Suppressor macrophage treated with lipopolysaccharide for 4 hours (primary cell): ENCODE results near the gene CCNY.

ENCODE experiments used
- DNase-seq: peaks from one replicate; pipeline ENCODE4 v3.0.0-alpha.2; 2020

The CCNY gene

GRCh38 chr10:35458500-35459448 lies 122.5 kb downstream of the CCNY start:
- DNase-seq, result no peak

- no peak for DNase-seq
Measured at GRCh38 chr10:35459449-35459847, 123.1 kb downstream of the CCNY start.

GRCh38 chr10:35460852-35461460 lies 124.6 kb downstream of the CCNY start:
- no peak for DNase-seq

- no peak for DNase-seq
Measured at GRCh38 chr10:35462491-35462934, 126.2 kb downstream of the CCNY start.

GRCh38 chr10:35463105-35463867 lies 127.0 kb downstream of the CCNY start:
- DNase-seq, result no peak

- DNase-seq, result no peak
Measured at GRCh38 chr10:35463878-35464277, 127.6 kb downstream of the CCNY start.

- no peak for DNase-seq
Measured at GRCh38 chr10:35464825-35465456, 128.6 kb downstream of the CCNY start.

- DNase-seq, result no peak
Measured at GRCh38 chr10:35465673-35466072, 129.4 kb downstream of the CCNY start.

- no peak for DNase-seq
Measured at GRCh38 chr10:35466170-35466569, 129.9 kb downstream of the CCNY start.

- no peak for DNase-seq
Measured at GRCh38 chr10:35466661-35467060, 130.4 kb downstream of the CCNY start.

GRCh38 chr10:35467186-35467585 lies 130.9 kb downstream of the CCNY start:
- no peak for DNase-seq

- DNase-seq, result no peak
Measured at GRCh38 chr10:35470248-35470924, 134.1 kb downstream of the CCNY start.

GRCh38 chr10:35470925-35471315 lies 134.6 kb downstream of the CCNY start:
- DNase-seq, result no peak

GRCh38 chr10:35471435-35471834 lies 135.1 kb downstream of the CCNY start:
- DNase-seq, result no peak

- no peak for DNase-seq
Measured at GRCh38 chr10:35480142-35480541, 143.8 kb downstream of the CCNY start.

- DNase-seq, result no peak
Measured at GRCh38 chr10:35481413-35481812, 145.1 kb downstream of the CCNY start.

- peak; percentile 39 for DNase-seq
Measured at GRCh38 chr10:35486297-35486990, 150.1 kb downstream of the CCNY start.

- peak; percentile 25 for DNase-seq
Measured at GRCh38 chr10:35487336-35488034, 151.2 kb downstream of the CCNY start.

GRCh38 chr10:35488228-35488627 lies 151.9 kb downstream of the CCNY start:
- DNase-seq, result no peak

GRCh38 chr10:35492386-35493195 lies 156.3 kb downstream of the CCNY start:
- no peak for DNase-seq
